Lung (tissue), 12 donors: Measurements from ENCODE around the gene PYGO2. TPM values are rescaled to one million over a fixed set of nuclear protein-coding genes. Genes with fewer than 3 reads are reported as not detected.

Source experiments
- ATAC-seq: fragments of 200-7000 bp; cut with Tn5 transposase; one replicate; pipeline ENCODE4 v1.9.1; 2020; ENCODE audit warnings: moderate number of reproducible peaks; ENCODE audit not compliant: insufficient read depth, low FRiP score
- DNase-seq, 3 donors: peaks; one replicate each; pipeline ENCODE4 v3.0.0-alpha.2; 2013 to 2017
- H3K27ac ChIP-seq, 2 donors: one replicate each; pipeline ENCODE4 v1.5.1; 2013; ENCODE audit warnings: mild to moderate bottlenecking in 2 of 2, moderate library complexity in 2 of 2, control low read depth in 1 of 2, inconsistent platforms in 1 of 2, low read depth in 1 of 2, low read length in 1 of 2
- H3K27me3 ChIP-seq, 3 donors: one replicate each; pipeline ENCODE4 v1.5.1; 2013; ENCODE audit warnings: low read length in 2 of 3; ENCODE audit not compliant: control insufficient read depth in 3 of 3, insufficient read depth in 3 of 3
- H3K36me3 ChIP-seq, 4 donors: one replicate each; pipeline ENCODE4 v1.5.1; 2013; ENCODE audit warnings: low read length in 4 of 4, mild to moderate bottlenecking in 1 of 4, moderate library complexity in 1 of 4; ENCODE audit not compliant: control insufficient read depth in 4 of 4, insufficient read depth in 4 of 4
- H3K4me1 ChIP-seq, 5 donors: one replicate each; pipeline ENCODE4 v1.5.1; 2013; ENCODE audit warnings: low read length in 5 of 5, mild to moderate bottlenecking in 2 of 5, moderate library complexity in 1 of 5; ENCODE audit not compliant: control insufficient read depth in 5 of 5, insufficient read depth in 5 of 5
- H3K4me3 ChIP-seq: one replicate; pipeline ENCODE4 v1.5.1; 2013; ENCODE audit warnings: mild to moderate bottlenecking, control low read depth, moderate library complexity
- H3K9ac ChIP-seq, 2 donors: one replicate each; pipeline ENCODE4 v1.5.1; 2013; ENCODE audit warnings: low read length in 2 of 2, control low read depth in 1 of 2; ENCODE audit not compliant: insufficient read depth in 1 of 2
- H3K9me3 ChIP-seq, 4 donors: one replicate each; pipeline ENCODE4 v1.5.1; 2013; ENCODE audit warnings: low read length in 3 of 4, mild to moderate bottlenecking in 1 of 4, moderate library complexity in 1 of 4; ENCODE audit not compliant: control insufficient read depth in 4 of 4, insufficient read depth in 3 of 4
- WGBS, 2 donors: extraction: QIAGEN DNeasy Blood & Tissue Kit; methylation state at CpG; one replicate each; pipeline ENCODE4 v1.1.7; 2013; 5-methylcytosine and 5-hydroxymethylcytosine counted together
- polyA plus RNA-seq, 2 donors: library from polyadenylated mRNA; stranded (reverse); fragments of 200-250 nt; gene quantifications; one replicate each; pipeline ENCODE4 v1.2.1, GENCODE V29; 2013
- total RNA-seq, 2 donors: library from RNA; depleted of rRNA in 1 of 2; stranded (reverse); fragments of >200 nt in 1 of 2; gene quantifications; one replicate each; pipeline ENCODE4 v1.2.1, GENCODE V29; 2014 to 2021
- TF ChIP-seq, protein P1 (sequence below): IDR thresholded peaks from 2 replicates; pipeline ENCODE4 v1.5.1; 2012; ENCODE audit warnings: mild to moderate bottlenecking; ENCODE audit errors: control extremely low read depth, extremely low read depth
- donor health status: control.
- donor health status: control.
- donor health status: Bipolar disorder and iron deficiency.
- donor health status: healthy.
- donor health status: DM: yes; HTN: yes; CAD: no.

PYGO2 gene
- total and polyA plus RNA-seq, 4 donors: 14.6 to 25.2 (median 20.0) TPM

DNA sequence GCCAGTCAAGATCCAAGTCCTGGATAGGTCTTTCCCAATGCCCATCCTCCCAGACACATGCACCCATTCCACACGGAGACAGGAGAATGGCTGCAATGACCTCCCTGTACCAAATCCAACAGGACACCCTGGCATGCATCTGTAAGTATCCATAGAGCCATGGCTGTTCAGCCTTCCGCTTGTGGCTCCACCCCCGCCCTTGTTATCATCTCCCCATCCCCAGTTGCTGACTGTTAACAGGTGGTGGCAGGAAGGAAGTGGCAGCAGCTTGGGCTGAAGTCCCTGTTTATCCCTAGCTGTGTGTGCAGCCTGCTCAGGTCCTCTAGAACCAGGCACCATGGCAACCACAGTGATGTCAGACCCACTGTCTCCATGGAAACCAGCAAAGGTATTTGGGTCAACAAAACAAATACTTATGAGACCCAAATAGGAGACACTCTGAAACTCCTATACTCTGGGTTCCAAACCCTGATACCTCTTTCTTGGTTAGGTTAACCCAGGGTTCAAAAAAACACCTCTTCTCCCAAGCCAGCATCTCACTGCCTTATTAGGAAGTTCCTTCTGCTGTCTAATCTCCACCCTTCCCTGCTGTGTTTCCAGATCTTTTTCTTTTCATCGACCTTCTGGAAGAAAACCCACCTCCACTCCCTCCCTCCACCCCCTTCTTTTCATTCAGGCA, 6.4 kb downstream of the PYGO2 start:
- Histone ChIP-seq H3K4me1 (peaks cover 7 to 27% (median 19%) of the 10 kb centered on the region in 5 donors), H3K27me3 (no peaks in the 10 kb centered on the region), H3K27ac (peak overlapping the region; percentile 72 to 87), H3K9ac (peak overlapping the region; percentile 65 to 79), H3K4me3 (peak overlapping the region; percentile 4), H3K36me3 (peaks cover 0 to 18% (median 10%) of the 10 kb centered on the region in 4 donors), H3K9me3 (no peaks in the 10 kb centered on the region)
- peak; percentile 67 to 83 (median 76) for DNase-seq
- ATAC-seq: peak; percentile 9
- WGBS, 2 donors: 4% methylated on average over 4 of the region's 4 CpGs
- TF ChIP-seq, protein P1, sequence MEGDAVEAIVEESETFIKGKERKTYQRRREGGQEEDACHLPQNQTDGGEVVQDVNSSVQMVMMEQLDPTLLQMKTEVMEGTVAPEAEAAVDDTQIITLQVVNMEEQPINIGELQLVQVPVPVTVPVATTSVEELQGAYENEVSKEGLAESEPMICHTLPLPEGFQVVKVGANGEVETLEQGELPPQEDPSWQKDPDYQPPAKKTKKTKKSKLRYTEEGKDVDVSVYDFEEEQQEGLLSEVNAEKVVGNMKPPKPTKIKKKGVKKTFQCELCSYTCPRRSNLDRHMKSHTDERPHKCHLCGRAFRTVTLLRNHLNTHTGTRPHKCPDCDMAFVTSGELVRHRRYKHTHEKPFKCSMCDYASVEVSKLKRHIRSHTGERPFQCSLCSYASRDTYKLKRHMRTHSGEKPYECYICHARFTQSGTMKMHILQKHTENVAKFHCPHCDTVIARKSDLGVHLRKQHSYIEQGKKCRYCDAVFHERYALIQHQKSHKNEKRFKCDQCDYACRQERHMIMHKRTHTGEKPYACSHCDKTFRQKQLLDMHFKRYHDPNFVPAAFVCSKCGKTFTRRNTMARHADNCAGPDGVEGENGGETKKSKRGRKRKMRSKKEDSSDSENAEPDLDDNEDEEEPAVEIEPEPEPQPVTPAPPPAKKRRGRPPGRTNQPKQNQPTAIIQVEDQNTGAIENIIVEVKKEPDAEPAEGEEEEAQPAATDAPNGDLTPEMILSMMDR: no peak

- WGBS, 2 donors: 66% methylated on average over 3 of the region's 3 CpGs
- Histone ChIP-seq H3K4me1 (peaks cover 7 to 27% (median 19%) of the 10 kb centered on the region in 5 donors), H3K4me3 (no peak overlapping the region), H3K36me3 (peaks cover 0 to 18% (median 9%) of the 10 kb centered on the region in 4 donors), H3K27ac (no peak overlapping the region), H3K9ac (peak overlapping the region; percentile 30 to 79), H3K27me3 (no peaks in the 10 kb centered on the region), H3K9me3 (no peaks in the 10 kb centered on the region)
- TF ChIP-seq, protein P1: no peak
- DNase-seq (no peak), ATAC-seq (no peak)
Measured at GRCh38 chr1:154954541-154954940, 7.0 kb downstream of the PYGO2 start.

DNA sequence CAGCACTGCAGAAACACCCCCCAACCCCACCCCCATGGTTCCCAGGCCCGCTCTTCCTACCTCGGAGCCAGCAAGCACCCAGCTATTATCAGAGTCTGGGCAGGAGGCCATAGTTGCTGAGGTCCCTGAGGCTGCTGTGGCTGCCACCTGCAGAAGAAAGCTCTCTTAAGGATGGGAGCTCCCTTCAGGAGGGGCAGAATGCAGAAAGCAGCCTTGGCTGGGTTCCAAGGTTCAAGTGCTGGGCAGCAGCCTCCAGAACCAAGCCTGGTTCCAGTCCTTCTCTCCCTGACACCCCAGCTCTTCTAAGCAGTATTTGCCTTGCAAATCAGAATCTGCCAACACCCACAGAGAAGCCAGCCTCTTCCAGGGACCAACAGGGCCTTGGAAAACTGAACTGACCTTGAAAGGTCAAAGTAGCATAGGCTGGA, 8.0 kb downstream of the PYGO2 start:
- Histone ChIP-seq H3K9ac (no peak overlapping the region), H3K4me3 (no peak overlapping the region), H3K4me1 (peaks cover 7 to 27% (median 19%) of the 10 kb centered on the region in 5 donors), H3K27me3 (no peaks in the 10 kb centered on the region), H3K36me3 (peaks cover 0 to 14% (median 5%) of the 10 kb centered on the region in 4 donors), H3K27ac (no peak overlapping the region), H3K9me3 (no peaks in the 10 kb centered on the region)
- DNase-seq (no peak), ATAC-seq (no peak)
- 72 to 73% methylated on average over 2 of the region's 2 CpGs for WGBS, 2 donors
- TF ChIP-seq, protein P1: no peak
